GM19240 (cell line): ENCODE measurements around the gene HOXC10.

Experiments used
- DNase-seq: peaks from one replicate; pipeline ENCODE4 v3.0.0; 2011; ENCODE audit warnings: low spot score; ENCODE audit not compliant: insufficient read length

Gene HOXC10

GRCh38 chr12:54015018-54015931 is 30.3 kb downstream of the HOXC10 start:
- DNase-seq, result no peak

DNA sequence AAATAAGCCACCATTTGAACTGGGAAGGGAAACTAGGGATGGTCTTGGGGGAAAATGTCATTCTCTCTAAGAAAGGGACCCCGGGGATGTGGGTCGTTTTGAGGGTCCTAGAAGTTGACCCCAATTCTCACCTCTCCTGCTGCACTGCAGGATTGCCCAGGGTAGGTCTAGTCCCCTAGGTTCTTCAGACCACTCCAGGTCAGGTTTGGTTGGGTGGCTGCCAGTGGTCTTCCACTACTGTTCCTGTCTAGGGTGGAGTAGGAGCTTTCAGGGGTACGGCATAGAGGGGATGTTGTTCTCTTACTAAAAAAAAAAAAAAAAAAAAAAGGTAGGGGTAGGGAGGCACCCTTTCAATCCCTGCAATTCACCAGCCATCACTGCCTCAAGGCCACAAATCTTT is 31.1 kb downstream of the HOXC10 start:
- no peak for DNase-seq

DNA sequence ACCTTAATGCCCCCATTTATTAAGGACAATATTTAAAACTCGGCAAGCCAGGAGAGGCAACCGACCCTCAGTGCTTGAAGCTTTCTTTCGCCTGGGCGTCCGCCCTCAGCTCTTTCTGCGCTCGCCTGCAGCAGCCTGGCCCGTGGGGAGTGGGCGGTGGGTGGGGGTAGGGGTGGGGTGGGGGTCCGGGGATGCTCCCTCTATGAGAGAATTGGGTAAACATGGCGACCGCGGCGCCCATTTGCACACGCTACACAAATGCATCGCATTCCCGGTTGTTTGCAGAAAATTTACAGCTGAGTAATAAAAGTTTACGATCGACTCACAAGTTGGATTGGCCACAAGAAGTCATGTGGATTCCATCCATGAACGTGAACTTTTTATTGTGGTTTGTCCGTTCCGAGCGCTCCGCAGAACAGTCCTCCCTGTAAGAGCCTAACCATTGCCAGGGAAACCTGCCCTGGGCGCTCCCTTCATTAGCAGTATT is 31.6 kb downstream of the HOXC10 start:
- no peak for DNase-seq

DNA sequence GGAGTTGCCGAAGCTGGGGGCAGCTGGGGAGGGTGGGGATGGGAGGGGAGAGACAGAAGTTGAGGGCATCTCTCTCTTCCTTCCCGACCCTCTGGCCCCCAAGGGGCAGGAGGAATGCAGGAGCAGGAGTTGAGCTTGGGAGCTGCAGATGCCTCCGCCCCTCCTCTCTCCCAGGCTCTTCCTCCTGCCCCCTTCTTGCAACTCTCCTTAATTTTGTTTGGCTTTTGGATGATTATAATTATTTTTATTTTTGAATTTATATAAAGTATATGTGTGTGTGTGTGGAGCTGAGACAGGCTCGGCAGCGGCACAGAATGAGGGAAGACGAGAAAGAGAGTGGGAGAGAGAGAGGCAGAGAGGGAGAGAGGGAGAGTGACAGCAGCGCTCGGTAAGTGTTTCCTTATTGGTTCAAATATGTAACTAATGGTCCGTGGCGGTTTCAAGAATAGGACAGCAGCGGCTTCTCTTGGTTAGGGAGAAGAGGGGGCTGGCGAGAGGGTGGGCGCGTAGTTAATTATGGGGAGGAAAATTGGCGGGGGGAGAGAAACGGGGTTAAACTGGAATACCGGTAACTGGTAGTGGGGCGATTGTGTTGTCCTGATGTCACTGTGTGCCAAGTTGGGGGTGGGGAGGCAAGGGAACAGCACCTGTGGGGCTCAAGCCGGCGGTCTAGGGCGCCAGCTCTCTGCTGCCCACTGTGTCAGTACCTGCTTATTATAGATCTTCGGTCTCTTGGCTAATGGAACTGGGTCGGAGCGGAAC is 32.3 kb downstream of the HOXC10 start:
- no peak for DNase-seq

GRCh38 chr12:54017878-54018467 is 33.0 kb downstream of the HOXC10 start:
- DNase-seq, result peak; percentile 90

DNA sequence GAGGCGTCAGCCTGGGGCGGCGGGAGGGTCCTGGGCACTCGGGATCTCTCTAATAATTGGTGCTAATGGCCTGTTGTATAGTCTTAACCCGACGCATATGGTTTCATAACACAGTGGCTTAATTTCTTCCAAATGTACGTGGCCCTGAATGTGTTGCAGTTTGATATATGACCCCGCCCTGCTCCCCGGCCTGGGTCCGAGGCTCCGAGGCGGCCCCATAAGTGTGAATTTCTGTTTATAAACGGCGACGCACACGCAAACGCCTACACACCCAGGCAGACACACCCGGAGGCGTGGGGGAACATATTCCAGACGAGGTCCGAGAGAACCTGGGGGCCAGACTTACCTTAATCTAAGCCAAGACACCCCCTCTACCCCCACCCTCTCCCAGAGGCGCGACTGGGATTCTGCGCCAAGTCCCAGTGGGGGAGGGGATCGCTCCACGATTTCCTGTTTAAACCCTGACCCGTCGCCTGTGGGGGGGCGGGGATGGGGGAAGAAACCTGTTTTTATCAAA is 33.6 kb downstream of the HOXC10 start:
- DNase-seq, result no peak

- no peak for DNase-seq
Observed at GRCh38 chr12:54019091-54019811, 34.3 kb downstream of the HOXC10 start.

GRCh38 chr12:54019924-54020590 is 35.1 kb downstream of the HOXC10 start:
- no peak for DNase-seq

DNA sequence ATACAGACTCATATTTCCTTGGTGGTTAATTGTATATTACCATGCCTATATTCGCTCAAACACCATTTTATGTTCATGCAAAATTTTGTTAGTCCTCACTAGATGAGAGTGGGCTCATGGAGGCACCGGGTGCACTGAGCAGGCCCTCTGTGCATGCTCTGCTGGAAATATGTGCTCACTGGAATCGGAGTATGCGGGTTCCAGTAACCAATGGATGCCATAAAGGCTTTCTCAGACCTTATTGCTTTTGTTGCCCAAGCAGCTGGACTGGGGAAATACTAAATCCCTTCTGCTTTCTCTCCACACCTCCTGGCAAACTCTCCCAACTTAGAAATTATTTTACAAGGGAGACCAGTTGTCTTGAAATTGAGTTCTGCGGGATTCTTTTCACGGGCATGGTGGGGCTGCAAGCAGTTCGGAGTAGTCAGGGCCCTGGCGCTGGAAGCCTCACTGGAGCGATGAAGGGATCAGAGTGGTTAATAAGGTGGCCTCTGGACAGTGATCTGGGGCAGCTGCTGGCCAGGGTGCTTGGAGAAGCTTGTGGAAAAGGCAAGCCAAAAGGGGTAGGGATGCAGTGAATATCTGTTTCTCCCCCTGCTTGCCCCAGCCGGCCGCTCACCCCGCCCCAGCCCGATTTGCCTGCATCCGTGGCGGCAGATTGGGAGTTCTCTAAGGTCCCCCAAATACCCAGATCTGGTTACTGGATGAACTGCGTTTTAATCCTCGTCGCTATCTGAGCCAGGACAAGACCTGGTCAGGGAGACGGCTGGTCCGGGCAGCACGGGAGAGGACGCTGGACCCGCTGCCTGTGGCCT is 35.9 kb downstream of the HOXC10 start:
- no peak for DNase-seq

- no peak for DNase-seq
Observed at GRCh38 chr12:54021432-54022013, 36.6 kb downstream of the HOXC10 start.

- DNase-seq, result no peak
Observed at GRCh38 chr12:54022960-54023884, 38.3 kb downstream of the HOXC10 start.

DNA sequence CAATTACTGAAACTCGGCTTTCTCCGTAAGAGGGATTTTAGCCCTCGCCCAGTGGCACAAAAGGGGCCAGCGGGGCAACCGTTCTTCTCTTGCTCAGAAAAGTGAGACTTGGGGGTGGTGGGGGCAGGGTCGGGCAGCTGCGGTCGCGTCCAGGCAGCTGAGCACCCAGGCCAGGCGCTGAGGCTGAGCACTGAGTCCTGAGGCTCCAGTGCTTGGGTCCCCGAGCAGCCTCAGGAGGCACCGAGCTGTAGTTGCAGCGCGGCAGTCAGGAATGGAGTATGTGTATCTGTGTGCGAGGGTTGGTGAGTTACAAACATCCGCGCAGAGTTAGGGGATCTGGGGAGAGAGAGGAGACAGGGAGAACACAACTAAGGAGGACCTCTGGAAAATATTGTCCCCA is 39.2 kb downstream of the HOXC10 start:
- DNase-seq, result no peak

GRCh38 chr12:54024581-54025305 is 39.8 kb downstream of the HOXC10 start:
- no peak for DNase-seq

DNA sequence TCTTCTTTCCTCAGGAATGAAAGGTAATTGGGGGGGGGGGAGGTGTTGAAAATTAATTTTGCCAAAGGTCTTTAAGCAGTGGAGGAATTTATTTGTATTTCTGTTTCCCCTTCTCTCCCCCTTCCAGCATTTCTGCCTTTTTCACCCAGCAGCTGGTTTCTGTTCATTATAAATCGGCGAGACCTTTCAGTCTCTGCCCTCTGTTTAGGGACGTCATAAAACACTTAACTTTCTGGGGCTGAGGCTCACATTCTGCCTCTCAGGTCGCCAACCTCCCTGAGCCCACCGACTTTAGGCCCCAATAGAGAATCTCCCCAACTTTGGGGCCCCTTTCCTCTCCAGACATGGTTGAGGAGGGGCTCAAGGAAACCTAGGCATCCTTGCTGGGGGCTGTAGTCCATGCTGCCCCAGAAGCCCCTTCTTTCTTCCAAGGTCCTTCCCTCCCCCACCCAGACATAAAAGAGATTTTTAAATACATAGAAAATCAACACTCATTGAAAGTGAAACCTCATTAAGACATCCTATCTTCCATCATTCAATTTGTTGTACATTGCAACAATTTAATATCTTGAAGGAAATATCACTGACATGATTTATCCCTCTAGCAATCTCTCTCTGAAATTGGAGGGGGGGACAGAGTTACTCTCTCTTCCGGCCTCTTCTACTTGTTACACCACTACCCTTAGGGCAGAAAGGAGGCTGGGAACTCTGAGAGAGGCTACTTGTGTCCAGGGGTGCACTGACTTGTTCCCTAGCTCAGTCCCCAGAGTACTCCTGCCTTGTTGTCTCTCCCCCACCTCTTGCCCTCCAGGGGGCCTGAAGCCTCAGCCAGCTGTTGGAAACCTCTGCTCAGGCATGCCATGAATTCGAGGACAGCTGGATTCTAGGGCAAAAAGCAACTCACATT is 40.8 kb downstream of the HOXC10 start:
- no peak for DNase-seq

DNA sequence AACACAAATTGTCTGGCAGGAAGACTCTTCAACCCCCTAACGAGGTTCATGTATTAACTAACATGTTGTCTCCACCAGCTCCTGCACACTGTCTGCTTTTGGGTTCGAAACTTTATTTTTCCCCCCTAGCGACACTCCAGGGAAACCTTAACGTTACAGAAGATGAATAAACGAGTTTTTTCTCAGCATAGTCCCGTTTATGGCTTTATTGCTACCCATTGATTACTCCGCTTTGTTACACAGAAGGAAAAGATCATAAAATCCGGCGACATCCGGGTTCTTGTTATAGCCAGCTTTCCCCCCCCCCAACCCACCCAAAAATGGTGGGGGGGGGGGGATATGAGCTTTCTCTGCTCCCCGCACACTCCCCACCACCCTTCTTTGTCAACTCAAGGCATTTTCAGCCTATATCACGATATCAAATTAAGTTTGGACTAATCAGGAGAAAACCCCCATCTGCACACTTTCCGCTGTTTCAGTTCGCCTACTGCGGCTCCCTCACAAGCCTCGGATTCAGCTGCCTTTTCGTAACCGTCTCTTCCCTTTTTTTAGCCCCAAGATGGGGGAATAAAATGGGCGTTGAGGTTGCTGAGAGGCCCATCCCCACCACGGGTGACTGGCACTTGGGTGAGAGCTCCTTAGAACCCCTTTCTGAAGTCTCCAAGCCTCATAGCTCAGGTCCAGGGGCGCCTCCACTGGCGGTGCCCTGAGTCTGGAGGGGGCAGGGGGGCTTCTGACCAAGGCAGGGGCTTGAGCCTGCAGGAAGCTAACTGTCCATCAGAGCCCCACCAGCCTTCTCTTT is 41.9 kb downstream of the HOXC10 start:
- DNase-seq, result no peak

GRCh38 chr12:54027442-54027786 is 42.5 kb downstream of the HOXC10 start:
- no peak for DNase-seq
